Left lung (tissue), 10 donors: Measurements from ENCODE around the gene DLK2. TPM values are rescaled to one million over a fixed set of nuclear protein-coding genes. Genes with fewer than 3 reads are reported as not detected.

Experiments used
- ATAC-seq: fragments of 200-7000 bp; cut with Tn5 transposase; one replicate; pipeline ENCODE4 v1.9.1; 2020; ENCODE audit warnings: moderate library complexity
- DNase-seq, 4 donors: peaks; one replicate each; pipeline ENCODE4 v3.0.0-alpha.2; 2013 to 2020
- H3K27ac ChIP-seq, 2 donors: fragments of 200-600 bp; sonication (generic) in 1 of 2; one replicate each; pipeline versions ENCODE4 v1.5.0 to v1.8.0; 2020 to 2021
- H3K27me3 ChIP-seq, 2 donors: fragments of 200-600 bp; sonication (generic) in 1 of 2; one replicate each; pipeline versions ENCODE4 v1.5.0 to v1.8.0; 2020 to 2021
- H3K36me3 ChIP-seq, 2 donors: fragments of 200-600 bp; sonication (generic) in 1 of 2; one replicate each; pipeline versions ENCODE4 v1.5.0 to v1.8.0; 2020 to 2021
- H3K4me1 ChIP-seq, 2 donors: fragments of 200-600 bp; one replicate each; pipeline ENCODE4 v1.8.0; 2021
- H3K4me3 ChIP-seq, 2 donors: fragments of 200-600 bp; sonication (generic) in 1 of 2; one replicate each; pipeline versions ENCODE4 v1.5.0 to v1.8.0; 2020 to 2021; ENCODE audit warnings: mild to moderate bottlenecking in 1 of 2
- H3K9me3 ChIP-seq, 2 donors: fragments of 200-600 bp; sonication (generic) in 1 of 2; one replicate each; pipeline versions ENCODE4 v1.5.0 to v1.8.0; 2020 to 2021
- CTCF ChIP-seq, 2 donors: fragments of 200-600 bp; sonication (generic) in 1 of 2; IDR thresholded peaks; one replicate each; pipeline versions ENCODE4 v1.5.0 to v1.8.0; 2021; ENCODE audit warnings: antibody characterized with exemption in 2 of 2
- intact Hi-C, 2 donors: fragments of 100-400 bp; cut with DNase I; formaldehyde crosslinking; loops; one replicate each; pipeline versions ENCODE4 v1.11.2 to v1.14.2; 2022
- polyA plus RNA-seq, 6 donors: library from polyadenylated mRNA; unstranded; fragments of 120-200 nt; gene quantifications; one replicate each; pipeline ENCODE4 v1.2.1, GENCODE V29; 2013; ENCODE audit not compliant: insufficient read length in 6 of 6
- total RNA-seq, 2 donors: library from RNA; stranded (reverse); fragmentation: NEBNext Ultra II Directional; extraction: Animal tissue kit (Norgen Biotek cat#: 25700); gene quantifications; one replicate each; pipeline ENCODE4 v1.2.1, GENCODE V29; 2021
- donor health status: DM: no; HTN: yes; CAD: no.
- donor health status: DM: no; HTN: no; CAD: no.

DLK2 gene
- total and polyA plus RNA-seq, 8 donors: 0.93 to 2.6 (median 1.7) TPM

GRCh38 chr6:43477235-43478007 lies 22.1 kb upstream of the DLK2 start, which contains the start of gene TJAP1:
Gene TJAP1 (plus strand): TSS chr6:43477570. CDS start chr6:43499002, 21,432 bp downstream.
- Histone ChIP-seq H3K27me3 (peaks cover 0 to under 1% of the 10 kb centered on the region in 2 donors), H3K36me3 (no peaks in the 10 kb centered on the region), H3K4me3 (peak within 1 kb of the TSS; percentile 57 to 70), H3K27ac (peak within 1 kb of the TSS in 1 of 2 donors; percentile 75), H3K4me1 (peaks cover 12 to 25% of the 10 kb centered on the region in 2 donors), H3K9me3 (no peaks in the 10 kb centered on the region)
- TF ChIP-seq CTCF (IDR thresholded peaks at IDR 0.05): no peak
- ATAC-seq (peak; percentile 100), DNase-seq (peak; percentile 88 to 100 (median 94))
- intact Hi-C loops: no loop called here

GRCh38 chr6:43476746-43477145 lies 21.4 kb upstream of the DLK2 start:
- peak overlapping the region; percentile 57 to 70 for H3K4me3 ChIP-seq
- peak overlapping the region in 1 of 2 donors; percentile 75 for H3K27ac ChIP-seq

GRCh38 chr6:43475516-43475915 lies 20.2 kb upstream of the DLK2 start:
- H3K4me3 ChIP-seq: no peak overlapping the region
- no peak for ATAC-seq
- H3K9me3 ChIP-seq: no peaks in the 10 kb centered on the region
- peaks cover 12 to 25% of the 10 kb centered on the region in 2 donors for H3K4me1 ChIP-seq
- TF ChIP-seq CTCF (IDR thresholded peaks at IDR 0.05): no peak
- no peaks in the 10 kb centered on the region for H3K36me3 ChIP-seq
- no peak for DNase-seq
- peaks cover 0 to 14% of the 10 kb centered on the region in 2 donors for H3K27me3 ChIP-seq
- intact Hi-C loops: no loop called here
- no peak overlapping the region for H3K27ac ChIP-seq

More at GRCh38 chr6:43476746-43477145, 21.4 kb upstream of the DLK2 start:
- Histone ChIP-seq H3K4me1 (peaks cover 12 to 25% of the 10 kb centered on the region in 2 donors), H3K9me3 (no peaks in the 10 kb centered on the region), H3K27me3 (peaks cover 0 to 7% of the 10 kb centered on the region in 2 donors), H3K36me3 (no peaks in the 10 kb centered on the region)
- DNase-seq: no peak
- ATAC-seq: no peak
- TF ChIP-seq CTCF (IDR thresholded peaks at IDR 0.05): no peak
- intact Hi-C loops: no loop called here

GRCh38 chr6:43472515-43472914 lies 17.2 kb upstream of the DLK2 start:
- DNase-seq (no peak), ATAC-seq (no peak)
- intact Hi-C loops: no loop called here
- no peaks in the 10 kb centered on the region for H3K36me3 ChIP-seq
- no peak overlapping the region for H3K27ac ChIP-seq
- no peaks in the 10 kb centered on the region for H3K9me3 ChIP-seq
- peaks cover 0 to 19% of the 10 kb centered on the region in 2 donors for H3K27me3 ChIP-seq
- peaks cover 4 to 6% of the 10 kb centered on the region in 2 donors for H3K4me1 ChIP-seq
- TF ChIP-seq CTCF (IDR thresholded peaks at IDR 0.05): no peak
- H3K4me3 ChIP-seq: no peak overlapping the region

- no peak overlapping the region for H3K4me3 ChIP-seq
- no peak for TF ChIP-seq CTCF (IDR thresholded peaks at IDR 0.05)
- intact Hi-C loops: no loop called here
- DNase-seq (no peak), ATAC-seq (no peak)
- H3K27ac ChIP-seq: no peak overlapping the region
- peaks cover 0 to 19% of the 10 kb centered on the region in 2 donors for H3K27me3 ChIP-seq
- H3K36me3 ChIP-seq: no peaks in the 10 kb centered on the region
- H3K9me3 ChIP-seq: no peaks in the 10 kb centered on the region
- H3K4me1 ChIP-seq: no peaks in the 10 kb centered on the region
Observed at GRCh38 chr6:43471399-43471798, 16.1 kb upstream of the DLK2 start.
